SK-N-MC (cell line): Measurements from ENCODE around the gene CLEC16A.

Experiments
- EZH2 ChIP-seq: fragments of 200-600 bp; sonication (generic); IDR thresholded peaks from one replicate; pipeline ENCODE4 v1.6.1; 2017; ENCODE audit warnings: antibody characterized with exemption
- FOXP2 ChIP-seq: optimal IDR thresholded peaks from 2 replicates; pipeline ENCODE3; 2011; ENCODE audit warnings: mild to moderate bottlenecking, moderate library complexity; ENCODE audit not compliant: insufficient read depth; ENCODE audit errors: extremely low read length, control extremely low read depth
- POLR2AphosphoS5 ChIP-seq: IDR thresholded peaks from 2 replicates; pipeline ENCODE4 v1.6.1; 2012; ENCODE audit warnings: mild to moderate bottlenecking, low read depth, low read length, borderline replicate concordance

DNA sequence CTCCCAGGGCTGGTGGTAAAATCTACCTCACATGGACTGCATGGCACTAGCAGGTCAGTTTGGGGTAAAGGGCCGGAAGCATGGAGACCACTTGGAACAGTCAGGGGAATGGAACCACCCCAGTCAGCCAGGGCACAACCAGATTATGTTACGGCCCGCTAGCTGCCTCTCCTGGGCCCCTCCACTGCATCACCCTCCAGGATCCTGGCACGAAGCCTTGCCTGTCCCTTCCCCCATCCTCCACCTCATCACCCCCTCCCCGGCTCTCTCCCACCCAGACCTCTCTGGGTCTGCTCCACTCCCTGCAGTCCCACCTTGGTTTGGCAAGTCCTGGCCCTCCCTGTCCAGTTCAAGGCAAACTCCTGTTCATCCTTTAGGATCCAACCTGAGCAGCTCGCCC is 91.7 kb downstream of the CLEC16A start:
- TF ChIP-seq EZH2 (no peak), POLR2AphosphoS5 (no peak), FOXP2 (no peak)
